HCT116 (cell line): ENCODE results near the gene PPEF2. TPM values are rescaled to one million over a fixed set of nuclear protein-coding genes. Genes with fewer than 3 reads are reported as not detected.

Experiments used
- ATAC-seq: fragments of 200-7000 bp; cut with Tn5 transposase; 2 replicates; pipeline ENCODE4 v1.9.1; 2020; ENCODE audit warnings: mild to moderate bottlenecking, moderate library complexity
- BruUV-seq: library from RNA; stranded (reverse); fragments of 400-500 nt; replicated peaks from 2 replicates; lab custom pipeline; 2021; lab: Mats Ljungman, UMichigan
- CTCF ChIA-PET: fragments of 300-600 bp; sonication (Branson Sonifier 250); formaldehyde crosslinking; loops from one replicate; lab custom pipeline; 2021; ENCODE audit warnings: antibody characterized with exemption; lab: Charles Lee
- POLR2A ChIA-PET: fragments of 300-600, 350-600 bp; sonication (Branson Sonifier 250); formaldehyde crosslinking; loops from one replicate; lab custom pipeline; 2021; ENCODE audit warnings: antibody characterized with exemption; lab: Charles Lee
- RAD21 ChIA-PET, 2 experiments: fragments of 300-600 bp; sonication (Branson Sonifier 250); formaldehyde crosslinking; loops; one replicate each; lab custom pipeline; 2023; ENCODE audit warnings: low total read pairs in 2 of 2; ENCODE audit not compliant: uncharacterized antibody in 2 of 2, unreplicated experiment in 2 of 2, low non-redundant PET in 1 of 2; lab: Charles Lee
- DNase-seq: peaks from one replicate; pipeline ENCODE4 v3.0.0-alpha.2; 2010; ENCODE audit warnings: low read depth, low spot score
- H2AFZ ChIP-seq: fragments of 200-600 bp; shearing (Covaris generic), sonication (generic); 2 replicates; pipeline ENCODE4 v1.6.1; 2017; ENCODE audit warnings: low read depth, mixed run types, mixed read lengths, antibody characterized with exemption, low read length; ENCODE audit not compliant: poor library complexity, severe bottlenecking
- H3K27ac ChIP-seq: 2 replicates; pipeline ENCODE4 v1.5.1; 2012; ENCODE audit warnings: low read depth, low read length
- H3K27me3 ChIP-seq: fragments of 200-600 bp; sonication (generic); 2 replicates; pipeline ENCODE4 v1.6.1; 2016; ENCODE audit warnings: mixed run types, low read length, mixed read lengths; ENCODE audit not compliant: insufficient read depth
- H3K36me3 ChIP-seq, 2 experiments: fragments of 200-500 bp in 1 of 2; fragments of 200-600 bp in 1 of 2; sonication (Bioruptor generic) in 1 of 2; sonication (generic) in 1 of 2; 2 replicates each; pipeline versions ENCODE4 v1.5.1 to v1.6.1; 2014 to 2016; ENCODE audit warnings: low read length in 2 of 2, inconsistent platforms in 1 of 2, mixed read lengths in 1 of 2, mixed run types in 1 of 2; ENCODE audit not compliant: insufficient read depth in 2 of 2, control insufficient read depth in 1 of 2
- H3K4me1 ChIP-seq, 2 experiments: fragments of 200-600 bp in 1 of 2; sonication (generic) in 1 of 2; 2 replicates each; pipeline versions ENCODE4 v1.5.1 to v1.6.1; 2012 to 2017; ENCODE audit warnings: low read length in 2 of 2, inconsistent platforms in 1 of 2, mild to moderate bottlenecking in 1 of 2, mixed read lengths in 1 of 2, mixed run types in 1 of 2, moderate library complexity in 1 of 2; ENCODE audit not compliant: insufficient read depth in 2 of 2, control insufficient read depth in 1 of 2
- H3K4me2 ChIP-seq: fragments of 200-600 bp; sonication (generic); 2 replicates; pipeline ENCODE4 v1.6.1; 2017; ENCODE audit warnings: mixed run types, low read length, mixed read lengths
- H3K4me3 ChIP-seq, 2 experiments: fragments of 200-600 bp in 1 of 2; sonication (generic) in 1 of 2; replicated peaks in 1 of 2; 2 replicates each; pipeline ENCODE4 v1.5.1; 2011 to 2016; ENCODE audit warnings: low read length in 2 of 2, control low read depth in 1 of 2, low read depth in 1 of 2, mild to moderate bottlenecking in 1 of 2, mixed read lengths in 1 of 2, mixed run types in 1 of 2
- H3K79me2 ChIP-seq: fragments of 200-600 bp; sonication (generic); 2 replicates; pipeline ENCODE4 v1.6.1; 2017; ENCODE audit warnings: mild to moderate bottlenecking, mixed run types, low read length, moderate library complexity, mixed read lengths; ENCODE audit not compliant: insufficient read depth
- H3K9ac ChIP-seq: fragments of 200-600 bp; sonication (generic); 2 replicates; pipeline ENCODE4 v1.6.1; 2016; ENCODE audit warnings: low read length, mixed read lengths
- H3K9me2 ChIP-seq: fragments of 200-600 bp; sonication (generic), shearing (Covaris generic); 2 replicates; pipeline ENCODE4 v1.6.1; 2017; ENCODE audit warnings: mixed run types, mild to moderate bottlenecking, moderate library complexity; ENCODE audit not compliant: insufficient read depth
- H3K9me3 ChIP-seq, 2 experiments: fragments of 200-500 bp in 1 of 2; fragments of 200-600 bp in 1 of 2; sonication (Bioruptor generic) in 1 of 2; sonication (generic) in 1 of 2; 2 replicates each; pipeline ENCODE4 v1.6.1; 2014 to 2017; ENCODE audit warnings: low read length in 2 of 2, mixed read lengths in 2 of 2, inconsistent platforms in 1 of 2, low read depth in 1 of 2, mild to moderate bottlenecking in 1 of 2, mixed run types in 1 of 2, moderate library complexity in 1 of 2; ENCODE audit not compliant: control insufficient read depth in 1 of 2, insufficient read depth in 1 of 2
- H4K20me1 ChIP-seq: fragments of 200-600 bp; sonication (generic), shearing (Covaris generic); 2 replicates; pipeline ENCODE4 v1.6.1; 2017; ENCODE audit warnings: mixed run types, mild to moderate bottlenecking, moderate library complexity; ENCODE audit not compliant: insufficient read depth
- CBX3 ChIP-seq: IDR thresholded peaks from 2 replicates; pipeline ENCODE4 v1.6.1; 2012; ENCODE audit warnings: low read depth
- CEBPB ChIP-seq: IDR thresholded peaks from 2 replicates; pipeline ENCODE4 v1.6.1; 2012; ENCODE audit warnings: low read depth
- EGR1 ChIP-seq: IDR thresholded peaks from 2 replicates; pipeline ENCODE4 v1.6.1; 2012; ENCODE audit warnings: low read depth
- EZH2 ChIP-seq: fragments of 200-600 bp; sonication (generic); IDR thresholded peaks from 2 replicates; pipeline ENCODE4 v1.6.1; 2017; ENCODE audit warnings: antibody characterized with exemption, mixed run types
- EZH2phosphoT487 ChIP-seq: fragments of 200-600 bp; IDR thresholded peaks from 2 replicates; pipeline ENCODE4 v1.6.1; 2018; ENCODE audit warnings: antibody characterized with exemption, borderline replicate concordance
- FOSL1 ChIP-seq: IDR thresholded peaks from 2 replicates; pipeline ENCODE4 v1.6.1; 2012; ENCODE audit warnings: low read depth
- JUND ChIP-seq: IDR thresholded peaks from 2 replicates; pipeline ENCODE4 v1.6.1; 2012
- POLR2A ChIP-seq: IDR thresholded peaks from 2 replicates; pipeline ENCODE4 v1.7.0; 2011; ENCODE audit warnings: borderline replicate concordance; ENCODE audit not compliant: insufficient read depth, insufficient read length; ENCODE audit errors: extremely low read depth
- POLR2AphosphoS5 ChIP-seq: IDR thresholded peaks from 2 replicates; pipeline ENCODE4 v1.6.1; 2011; ENCODE audit warnings: mild to moderate bottlenecking, low read depth, low read length, moderate library complexity
- SP1 ChIP-seq: IDR thresholded peaks from 2 replicates; pipeline ENCODE4 v1.6.1; 2012; ENCODE audit warnings: low read depth
- SRF ChIP-seq: IDR thresholded peaks from 2 replicates; pipeline ENCODE4 v1.6.1; 2012; ENCODE audit warnings: low read depth
- TCF7L2 ChIP-seq: IDR thresholded peaks from 2 replicates; pipeline ENCODE4 v1.7.0; 2011; ENCODE audit warnings: borderline replicate concordance, inconsistent platforms; ENCODE audit not compliant: insufficient read depth, insufficient read length; ENCODE audit errors: extremely low read depth
- ZFX ChIP-seq: fragments of 450-650 bp; IDR thresholded peaks from 2 replicates; pipeline ENCODE4 v1.6.1; 2017
- ZNF274 ChIP-seq: fragments of 200-500 bp; sonication (Bioruptor generic); IDR thresholded peaks from 2 replicates; pipeline ENCODE4 v1.6.1; 2014; ENCODE audit warnings: mild to moderate bottlenecking, low read depth, low read length, inconsistent platforms
- intact Hi-C: fragments of 100-400 bp; cut with micrococcal nuclease; formaldehyde crosslinking; loops from 2 replicates; pipeline ENCODE4 v1.10.0; 2022
- total RNA-seq: library from RNA; stranded (reverse); gene quantifications from one replicate; pipeline ENCODE4 v1.2.1, GENCODE V29; 2021; ENCODE audit not compliant: unreplicated experiment
- TF ChIP-seq, protein P1 (sequence below): IDR thresholded peaks from 2 replicates; pipeline ENCODE4 v1.6.1; 2012
- TF ChIP-seq, protein P2 (sequence below), 3 experiments: fragments of 200-600 bp in 1 of 3; sonication (generic) in 1 of 3; IDR thresholded peaks in 2 of 3; conservative IDR thresholded peaks in 1 of 3; 2 replicates each; pipeline ENCODE4 v1.5.1; 2012 to 2017; ENCODE audit warnings: low read depth in 2 of 3, low read length in 2 of 3, antibody characterized with exemption in 1 of 3, borderline replicate concordance in 1 of 3, control low read depth in 1 of 3, mild to moderate bottlenecking in 1 of 3, mixed read lengths in 1 of 3, mixed run types in 1 of 3, moderate library complexity in 1 of 3; ENCODE audit not compliant: insufficient read depth in 1 of 3
- TF ChIP-seq, protein P3 (sequence below): IDR thresholded peaks from 2 replicates; pipeline ENCODE4 v1.6.1; 2012; ENCODE audit warnings: low read depth
- TF ChIP-seq, protein P4 (sequence below): IDR thresholded peaks from 2 replicates; pipeline ENCODE4 v1.6.1; 2012
- TF ChIP-seq, protein P5 (sequence below): IDR thresholded peaks from 2 replicates; pipeline ENCODE4 v1.6.1; 2011; ENCODE audit warnings: mild to moderate bottlenecking, low read length, moderate library complexity; ENCODE audit not compliant: insufficient replicate concordance; ENCODE audit errors: extremely low read depth

The PPEF2 gene
- total RNA-seq, 1 experiment from 2014 or later, result not detected

DNA sequence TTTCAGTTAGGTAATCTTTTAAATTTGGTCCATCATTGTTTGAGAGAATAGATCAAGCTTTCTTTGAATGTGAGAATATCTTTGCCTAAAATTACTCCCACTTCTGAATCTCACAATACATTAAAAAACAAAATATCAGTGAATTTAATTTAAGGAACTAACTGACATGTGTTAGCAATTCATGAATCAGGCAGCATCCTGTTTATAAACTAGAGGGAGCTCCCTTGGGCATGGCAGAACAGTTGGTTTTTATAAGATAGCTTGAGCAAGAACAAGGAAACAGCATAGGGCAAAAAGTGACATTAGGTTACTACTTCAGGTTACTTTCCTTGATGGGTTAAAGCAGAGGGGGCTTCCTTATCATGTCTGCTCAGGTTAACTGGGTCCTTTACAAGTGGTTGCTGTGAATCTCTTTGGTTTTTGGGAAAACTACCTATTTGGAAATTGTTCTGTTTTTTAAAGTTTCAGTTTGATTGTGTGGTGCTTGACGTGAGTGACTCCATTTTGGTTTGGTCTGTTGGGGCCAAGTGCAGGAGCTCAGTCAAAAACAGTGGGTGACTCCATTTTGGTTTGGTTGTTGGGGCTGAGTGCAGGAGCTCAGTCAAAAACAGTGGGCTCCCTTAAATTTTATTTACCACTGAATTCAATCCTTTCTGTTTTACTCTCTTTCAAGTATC, 68.0 kb downstream of the PPEF2 start:
- H3K27ac ChIP-seq, result no peak overlapping the region
- no peak for ATAC-seq
- RAD21 ChIA-PET, result no interaction called here

More for the DNA sequence above, 68.0 kb downstream of the PPEF2 start:
- H3K36me3 ChIP-seq, result no peaks in the 10 kb centered on the region
- no peaks in the 10 kb centered on the region for H3K9me2 ChIP-seq
- H3K4me2 ChIP-seq, result no peak overlapping the region
- POLR2A ChIA-PET, result no interaction called here
- no peaks in the 10 kb centered on the region for H3K27me3 ChIP-seq
- no peak overlapping the region for H2AFZ ChIP-seq
- intact Hi-C loops, result no loop called here
- H4K20me1 ChIP-seq, result no peaks in the 10 kb centered on the region
- no peaks in the 10 kb centered on the region for H3K9me3 ChIP-seq
- no peak overlapping the region for H3K9ac ChIP-seq
- no TSS peak for BruUV-seq
- no peak for DNase-seq
- CTCF ChIA-PET, result interaction anchor here (1.0 kb wide), 1 partner anchor 13 kb away, joined by 3 read pairs; no protein-coding TSS in a partner anchor
- H3K4me1 ChIP-seq, result no peaks in the 10 kb centered on the region
- no peak overlapping the region for H3K4me3 ChIP-seq
- no peaks in the 10 kb centered on the region for H3K79me2 ChIP-seq
- no peak for TF ChIP-seq FOSL1
- TF ChIP-seq SRF, result no peak
- TF ChIP-seq, protein P1, sequence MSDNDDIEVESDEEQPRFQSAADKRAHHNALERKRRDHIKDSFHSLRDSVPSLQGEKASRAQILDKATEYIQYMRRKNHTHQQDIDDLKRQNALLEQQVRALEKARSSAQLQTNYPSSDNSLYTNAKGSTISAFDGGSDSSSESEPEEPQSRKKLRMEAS, result no peak
- TF ChIP-seq, protein P2, sequence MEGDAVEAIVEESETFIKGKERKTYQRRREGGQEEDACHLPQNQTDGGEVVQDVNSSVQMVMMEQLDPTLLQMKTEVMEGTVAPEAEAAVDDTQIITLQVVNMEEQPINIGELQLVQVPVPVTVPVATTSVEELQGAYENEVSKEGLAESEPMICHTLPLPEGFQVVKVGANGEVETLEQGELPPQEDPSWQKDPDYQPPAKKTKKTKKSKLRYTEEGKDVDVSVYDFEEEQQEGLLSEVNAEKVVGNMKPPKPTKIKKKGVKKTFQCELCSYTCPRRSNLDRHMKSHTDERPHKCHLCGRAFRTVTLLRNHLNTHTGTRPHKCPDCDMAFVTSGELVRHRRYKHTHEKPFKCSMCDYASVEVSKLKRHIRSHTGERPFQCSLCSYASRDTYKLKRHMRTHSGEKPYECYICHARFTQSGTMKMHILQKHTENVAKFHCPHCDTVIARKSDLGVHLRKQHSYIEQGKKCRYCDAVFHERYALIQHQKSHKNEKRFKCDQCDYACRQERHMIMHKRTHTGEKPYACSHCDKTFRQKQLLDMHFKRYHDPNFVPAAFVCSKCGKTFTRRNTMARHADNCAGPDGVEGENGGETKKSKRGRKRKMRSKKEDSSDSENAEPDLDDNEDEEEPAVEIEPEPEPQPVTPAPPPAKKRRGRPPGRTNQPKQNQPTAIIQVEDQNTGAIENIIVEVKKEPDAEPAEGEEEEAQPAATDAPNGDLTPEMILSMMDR (IDR thresholded peaks at IDR 0.05 in 2 of 3, conservative IDR thresholded peaks at IDR 0.05 in 1 of 3; ENCODE audit: borderline replicate concordance in 1 of 3, insufficient read depth in 1 of 3, low read depth in 2 of 3, low read length in 2 of 3), result no peak
- TF ChIP-seq CBX3, result no peak
- no peak for TF ChIP-seq ZFX
- no peak for TF ChIP-seq CEBPB
- no peak for TF ChIP-seq POLR2AphosphoS5
- TF ChIP-seq EZH2phosphoT487, result no peak
- TF ChIP-seq ZNF274, result no peak
- TF ChIP-seq, protein P3, sequence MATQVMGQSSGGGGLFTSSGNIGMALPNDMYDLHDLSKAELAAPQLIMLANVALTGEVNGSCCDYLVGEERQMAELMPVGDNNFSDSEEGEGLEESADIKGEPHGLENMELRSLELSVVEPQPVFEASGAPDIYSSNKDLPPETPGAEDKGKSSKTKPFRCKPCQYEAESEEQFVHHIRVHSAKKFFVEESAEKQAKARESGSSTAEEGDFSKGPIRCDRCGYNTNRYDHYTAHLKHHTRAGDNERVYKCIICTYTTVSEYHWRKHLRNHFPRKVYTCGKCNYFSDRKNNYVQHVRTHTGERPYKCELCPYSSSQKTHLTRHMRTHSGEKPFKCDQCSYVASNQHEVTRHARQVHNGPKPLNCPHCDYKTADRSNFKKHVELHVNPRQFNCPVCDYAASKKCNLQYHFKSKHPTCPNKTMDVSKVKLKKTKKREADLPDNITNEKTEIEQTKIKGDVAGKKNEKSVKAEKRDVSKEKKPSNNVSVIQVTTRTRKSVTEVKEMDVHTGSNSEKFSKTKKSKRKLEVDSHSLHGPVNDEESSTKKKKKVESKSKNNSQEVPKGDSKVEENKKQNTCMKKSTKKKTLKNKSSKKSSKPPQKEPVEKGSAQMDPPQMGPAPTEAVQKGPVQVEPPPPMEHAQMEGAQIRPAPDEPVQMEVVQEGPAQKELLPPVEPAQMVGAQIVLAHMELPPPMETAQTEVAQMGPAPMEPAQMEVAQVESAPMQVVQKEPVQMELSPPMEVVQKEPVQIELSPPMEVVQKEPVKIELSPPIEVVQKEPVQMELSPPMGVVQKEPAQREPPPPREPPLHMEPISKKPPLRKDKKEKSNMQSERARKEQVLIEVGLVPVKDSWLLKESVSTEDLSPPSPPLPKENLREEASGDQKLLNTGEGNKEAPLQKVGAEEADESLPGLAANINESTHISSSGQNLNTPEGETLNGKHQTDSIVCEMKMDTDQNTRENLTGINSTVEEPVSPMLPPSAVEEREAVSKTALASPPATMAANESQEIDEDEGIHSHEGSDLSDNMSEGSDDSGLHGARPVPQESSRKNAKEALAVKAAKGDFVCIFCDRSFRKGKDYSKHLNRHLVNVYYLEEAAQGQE, result no peak
- no peak for TF ChIP-seq EGR1
- TF ChIP-seq TCF7L2, result no peak
- TF ChIP-seq, protein P4, sequence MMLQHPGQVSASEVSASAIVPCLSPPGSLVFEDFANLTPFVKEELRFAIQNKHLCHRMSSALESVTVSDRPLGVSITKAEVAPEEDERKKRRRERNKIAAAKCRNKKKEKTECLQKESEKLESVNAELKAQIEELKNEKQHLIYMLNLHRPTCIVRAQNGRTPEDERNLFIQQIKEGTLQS, result no peak
- TF ChIP-seq JUND, result no peak
- TF ChIP-seq, protein P5, sequence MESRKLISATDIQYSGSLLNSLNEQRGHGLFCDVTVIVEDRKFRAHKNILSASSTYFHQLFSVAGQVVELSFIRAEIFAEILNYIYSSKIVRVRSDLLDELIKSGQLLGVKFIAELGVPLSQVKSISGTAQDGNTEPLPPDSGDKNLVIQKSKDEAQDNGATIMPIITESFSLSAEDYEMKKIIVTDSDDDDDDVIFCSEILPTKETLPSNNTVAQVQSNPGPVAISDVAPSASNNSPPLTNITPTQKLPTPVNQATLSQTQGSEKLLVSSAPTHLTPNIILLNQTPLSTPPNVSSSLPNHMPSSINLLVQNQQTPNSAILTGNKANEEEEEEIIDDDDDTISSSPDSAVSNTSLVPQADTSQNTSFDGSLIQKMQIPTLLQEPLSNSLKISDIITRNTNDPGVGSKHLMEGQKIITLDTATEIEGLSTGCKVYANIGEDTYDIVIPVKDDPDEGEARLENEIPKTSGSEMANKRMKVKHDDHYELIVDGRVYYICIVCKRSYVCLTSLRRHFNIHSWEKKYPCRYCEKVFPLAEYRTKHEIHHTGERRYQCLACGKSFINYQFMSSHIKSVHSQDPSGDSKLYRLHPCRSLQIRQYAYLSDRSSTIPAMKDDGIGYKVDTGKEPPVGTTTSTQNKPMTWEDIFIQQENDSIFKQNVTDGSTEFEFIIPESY, result no peak
- TF ChIP-seq SP1, result no peak
- TF ChIP-seq POLR2A, result no peak
- TF ChIP-seq EZH2, result no peak
